Measurements from ENCODE around the gene CNN3. TPM values are rescaled to one million over a fixed set of nuclear protein-coding genes. Genes with fewer than 3 reads are reported as not detected.

CNN3 gene
- total and polyA plus RNA-seq, 7 donors, result 12.4 to 46.2 (median 19.2) TPM

DNA sequence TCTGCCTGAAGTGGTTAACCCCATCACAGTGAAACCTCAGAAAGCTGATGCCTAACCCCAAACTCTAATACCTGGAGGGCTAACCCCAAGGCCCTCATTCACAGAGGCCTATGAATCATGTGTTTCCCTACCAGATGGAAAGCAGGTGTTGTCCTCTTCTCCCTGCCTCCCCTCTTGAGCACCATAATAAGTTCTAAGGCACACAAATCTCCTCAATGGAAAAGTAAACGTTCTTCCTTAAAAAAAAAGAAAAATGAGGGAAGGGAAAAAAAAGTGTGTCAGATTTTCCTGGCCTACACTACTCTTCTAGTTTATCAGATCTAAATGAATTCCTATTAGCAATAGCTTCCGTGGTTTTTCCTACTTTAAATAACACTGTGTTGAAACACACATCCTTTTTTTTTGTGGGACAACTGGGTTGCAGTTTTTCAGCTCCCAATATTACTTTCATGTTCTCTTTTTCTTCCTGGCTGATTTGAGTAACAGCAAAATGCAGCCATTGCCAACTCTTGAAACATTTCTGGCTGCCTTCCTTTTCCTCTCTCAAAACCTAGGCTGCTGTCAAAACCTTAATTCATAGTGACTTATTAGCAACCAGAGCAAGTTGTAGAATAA, 63.5 kb downstream of the CNN3 start:
- intact Hi-C loops (cut with DNase I), result no loop called here
- Histone ChIP-seq H3K27ac (peak overlapping the region; percentile 68), H3K9me3 (no peaks in the 10 kb centered on the region), H3K4me1 (peaks cover 19% of the 10 kb centered on the region), H3K27me3 (ENCODE audit: insufficient read depth in 3 of 3, low read length in 2 of 3) (peaks cover 0 to 13% (median 0%) of the 10 kb centered on the region in 3 donors), H3K36me3 (ENCODE audit: insufficient read depth in 1 of 2, low read depth in 1 of 2) (no peaks in the 10 kb centered on the region), H3K4me3 (no peak overlapping the region)
- DNase-seq (no peak), ATAC-seq (peak in 3 of 4 donors; percentile 26 to 61 (median 43))
- WGBS, 3 donors, result 17 to 23% (median 17%) methylated on average over 2 of the region's 2 CpGs
- TF ChIP-seq, protein P1, sequence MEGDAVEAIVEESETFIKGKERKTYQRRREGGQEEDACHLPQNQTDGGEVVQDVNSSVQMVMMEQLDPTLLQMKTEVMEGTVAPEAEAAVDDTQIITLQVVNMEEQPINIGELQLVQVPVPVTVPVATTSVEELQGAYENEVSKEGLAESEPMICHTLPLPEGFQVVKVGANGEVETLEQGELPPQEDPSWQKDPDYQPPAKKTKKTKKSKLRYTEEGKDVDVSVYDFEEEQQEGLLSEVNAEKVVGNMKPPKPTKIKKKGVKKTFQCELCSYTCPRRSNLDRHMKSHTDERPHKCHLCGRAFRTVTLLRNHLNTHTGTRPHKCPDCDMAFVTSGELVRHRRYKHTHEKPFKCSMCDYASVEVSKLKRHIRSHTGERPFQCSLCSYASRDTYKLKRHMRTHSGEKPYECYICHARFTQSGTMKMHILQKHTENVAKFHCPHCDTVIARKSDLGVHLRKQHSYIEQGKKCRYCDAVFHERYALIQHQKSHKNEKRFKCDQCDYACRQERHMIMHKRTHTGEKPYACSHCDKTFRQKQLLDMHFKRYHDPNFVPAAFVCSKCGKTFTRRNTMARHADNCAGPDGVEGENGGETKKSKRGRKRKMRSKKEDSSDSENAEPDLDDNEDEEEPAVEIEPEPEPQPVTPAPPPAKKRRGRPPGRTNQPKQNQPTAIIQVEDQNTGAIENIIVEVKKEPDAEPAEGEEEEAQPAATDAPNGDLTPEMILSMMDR (IDR thresholded peaks at IDR 0.05), result no peak

DNA sequence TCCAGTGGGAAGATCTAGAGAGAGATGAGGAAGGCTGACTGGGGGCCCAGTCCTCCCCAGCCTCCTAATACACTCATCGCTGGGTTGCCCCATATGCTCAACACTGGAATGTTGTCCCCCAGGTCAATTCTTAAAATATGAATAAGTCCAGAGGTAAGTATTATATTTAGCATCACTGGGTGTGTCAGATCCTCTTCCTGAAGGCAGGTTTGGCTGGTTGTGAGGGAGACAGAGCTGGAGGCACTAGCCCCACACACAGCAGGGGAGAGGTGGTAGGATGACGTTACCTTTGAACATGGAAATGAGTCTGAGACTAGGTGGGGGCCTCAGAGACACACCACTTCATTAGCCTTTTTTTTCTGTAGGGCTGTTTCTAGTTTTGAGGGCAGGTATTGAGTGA, 64.2 kb downstream of the CNN3 start:
- TF ChIP-seq, protein P1 (IDR thresholded peaks at IDR 0.05), result no peak
- DNase-seq, result no peak
- Histone ChIP-seq H3K4me1 (peaks cover 19% of the 10 kb centered on the region), H3K27ac (peak overlapping the region; percentile 68), H3K36me3 (ENCODE audit: insufficient read depth in 1 of 2, low read depth in 1 of 2) (no peaks in the 10 kb centered on the region), H3K27me3 (ENCODE audit: insufficient read depth in 3 of 3, low read length in 2 of 3) (peaks cover 0 to 13% (median 0%) of the 10 kb centered on the region in 3 donors), H3K9me3 (no peaks in the 10 kb centered on the region), H3K4me3 (no peak overlapping the region)
- no peak for ATAC-seq
- 97 to 98% (median 98%) methylated on average over 2 of the region's 2 CpGs for WGBS, 3 donors
- intact Hi-C loops (cut with DNase I), result no loop called here

DNA sequence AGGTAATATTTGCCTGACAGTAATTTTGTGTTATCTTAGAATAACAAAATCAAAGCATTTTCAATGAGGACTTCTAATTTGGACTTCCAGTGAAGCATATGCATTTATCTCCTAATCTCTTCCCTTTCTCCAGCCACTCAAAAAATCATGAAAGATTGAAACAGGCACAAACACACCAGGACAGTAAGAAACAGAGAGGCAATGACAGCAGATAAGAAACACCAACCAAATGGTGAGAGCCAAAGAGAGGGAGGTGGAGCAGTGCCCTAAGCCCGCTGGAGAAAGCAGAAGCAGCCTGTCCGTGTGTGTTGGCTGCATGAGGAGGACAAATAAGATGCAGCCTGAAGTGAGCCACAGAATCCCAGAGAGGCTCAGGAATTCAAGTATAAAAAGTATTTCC, 67.7 kb downstream of the CNN3 start:
- 40 to 82% (median 50%) methylated on average over 2 of the region's 2 CpGs for WGBS, 3 donors
- ATAC-seq, result no peak

DNA sequence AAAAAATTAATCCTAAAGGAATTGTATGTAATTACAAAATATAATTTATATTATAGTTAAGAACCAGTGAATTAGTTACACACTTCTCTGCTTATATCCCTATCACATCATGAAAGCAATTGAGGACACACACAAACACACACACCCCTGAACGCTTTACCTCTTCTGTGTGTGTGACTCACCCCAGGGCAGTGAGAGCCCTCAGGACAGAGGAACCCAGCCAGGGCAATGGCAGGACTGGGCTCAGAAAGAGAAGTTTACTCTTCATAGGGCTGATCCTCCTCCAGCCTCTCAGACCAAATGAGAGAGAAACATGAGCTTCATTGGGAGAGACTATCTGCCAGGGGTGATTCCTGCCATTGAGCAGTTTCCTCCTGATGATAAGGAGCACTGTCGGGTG, 68.6 kb downstream of the CNN3 start:
- TF ChIP-seq, protein P1 (IDR thresholded peaks at IDR 0.05), result no peak
- Histone ChIP-seq H3K27me3 (ENCODE audit: insufficient read depth in 3 of 3, low read length in 2 of 3) (peaks cover 0 to 13% (median 0%) of the 10 kb centered on the region in 3 donors), H3K4me3 (no peak overlapping the region)

More for the DNA sequence above, 67.7 kb downstream of the CNN3 start:
- Histone ChIP-seq H3K9me3 (no peaks in the 10 kb centered on the region), H3K4me3 (no peak overlapping the region), H3K36me3 (ENCODE audit: insufficient read depth in 1 of 2, low read depth in 1 of 2) (no peaks in the 10 kb centered on the region), H3K4me1 (peaks cover 6% of the 10 kb centered on the region), H3K27ac (no peak overlapping the region), H3K27me3 (ENCODE audit: insufficient read depth in 3 of 3, low read length in 2 of 3) (peaks cover 0 to 13% (median 0%) of the 10 kb centered on the region in 3 donors)
- TF ChIP-seq, protein P1 (IDR thresholded peaks at IDR 0.05), result no peak
- intact Hi-C loops (cut with DNase I), result no loop called here
- DNase-seq, result no peak

DNA sequence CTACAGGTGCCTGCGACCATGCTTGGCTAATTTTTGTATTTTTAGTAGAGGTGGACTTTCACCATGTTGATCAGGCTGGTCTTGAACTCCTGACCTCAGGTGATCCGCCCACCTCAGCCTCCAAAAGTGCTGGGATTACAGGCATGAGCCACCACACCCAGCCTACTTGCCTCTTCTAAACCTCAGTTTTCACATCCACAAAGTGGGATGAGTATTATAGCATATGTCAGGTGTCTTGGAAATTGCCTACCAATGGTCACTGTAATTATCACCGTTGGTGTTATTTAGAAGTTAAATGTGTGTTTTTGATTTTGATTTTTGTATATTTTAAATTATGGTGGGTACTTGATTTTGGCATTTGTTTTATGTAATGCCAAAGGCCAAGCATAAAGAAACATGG, 70.0 kb downstream of the CNN3 start:
- no peak overlapping the region for H3K27ac ChIP-seq
- ATAC-seq (no peak), DNase-seq (no peak)
- 91 to 94% (median 94%) methylated on average over 3 of the region's 3 CpGs for WGBS, 3 donors
- no peaks in the 10 kb centered on the region for H3K36me3 ChIP-seq (ENCODE audit: insufficient read depth in 1 of 2, low read depth in 1 of 2)
- TF ChIP-seq, protein P1 (IDR thresholded peaks at IDR 0.05), result no peak
- H3K9me3 ChIP-seq, result no peaks in the 10 kb centered on the region
- intact Hi-C loops (cut with DNase I), result no loop called here
- H3K4me3 ChIP-seq, result no peak overlapping the region
- no peaks in the 10 kb centered on the region for H3K4me1 ChIP-seq
- peaks cover 0 to 13% (median 0%) of the 10 kb centered on the region in 3 donors for H3K27me3 ChIP-seq (ENCODE audit: insufficient read depth in 3 of 3, low read length in 2 of 3)

More for the DNA sequence above, 68.6 kb downstream of the CNN3 start:
- no peaks in the 10 kb centered on the region for H3K9me3 ChIP-seq
- ATAC-seq (no peak), DNase-seq (no peak)
- no peak overlapping the region for H3K27ac ChIP-seq
- 81 to 92% (median 87%) methylated on average over 2 of the region's 2 CpGs for WGBS, 3 donors
- intact Hi-C loops (cut with DNase I), result no loop called here
- no peaks in the 10 kb centered on the region for H3K36me3 ChIP-seq (ENCODE audit: insufficient read depth in 1 of 2, low read depth in 1 of 2)
- no peaks in the 10 kb centered on the region for H3K4me1 ChIP-seq
